MCF 10A (cell line): ENCODE results near the gene ABCC1. TPM values are rescaled to one million over a fixed set of nuclear protein-coding genes. Genes with fewer than 3 reads are reported as not detected.
A peak's percentile ranks its signal among the peaks of the same experiment; 100 is the strongest.

Experiments used
- BruUV-seq: library from RNA; stranded (reverse); fragments of 400-500 nt; replicated peaks from 2 replicates; lab custom pipeline; 2021; lab: Mats Ljungman, UMichigan
- CTCF ChIA-PET: fragments of 300-600 bp; sonication (Branson Sonifier 250); formaldehyde crosslinking; extraction: SDS; loops from one replicate; lab custom pipeline; 2021; ENCODE audit warnings: antibody characterized with exemption, inconsistent platforms; lab: Yijun Ruan, JAX
- POLR2A ChIA-PET: fragments of 300-600, 350-650 bp; sonication (Branson Sonifier 250); formaldehyde crosslinking; extraction: SDS; loops from one replicate; lab custom pipeline; 2020; ENCODE audit warnings: antibody characterized with exemption, inconsistent platforms; lab: Yijun Ruan, JAX
- DNase-seq: peaks from one replicate; pipeline ENCODE4 v3.0.0-alpha.2; 2018; ENCODE audit not compliant: unreplicated experiment
- H3K27ac Mint-ChIP-seq: one replicate; pipeline ENCODE4 v1.8.0; 2022; ENCODE audit warnings: mild to moderate bottlenecking, low read depth, mixed read lengths; ENCODE audit not compliant: unreplicated experiment
- H3K27me3 Mint-ChIP-seq: one replicate; pipeline ENCODE4 v1.8.0; 2022; ENCODE audit warnings: mixed read lengths; ENCODE audit not compliant: insufficient read depth, unreplicated experiment
- H3K36me3 Mint-ChIP-seq: one replicate; pipeline ENCODE4 v1.8.0; 2022; ENCODE audit warnings: mild to moderate bottlenecking, moderate library complexity, mixed read lengths; ENCODE audit not compliant: insufficient read depth, unreplicated experiment
- H3K4me1 Mint-ChIP-seq: one replicate; pipeline ENCODE4 v1.8.0; 2022; ENCODE audit warnings: mixed read lengths; ENCODE audit not compliant: insufficient read depth, unreplicated experiment
- H3K4me3 Mint-ChIP-seq: one replicate; pipeline ENCODE4 v1.8.0; 2022; ENCODE audit warnings: mild to moderate bottlenecking, moderate library complexity, mixed read lengths; ENCODE audit not compliant: unreplicated experiment
- H3K9me3 Mint-ChIP-seq: one replicate; pipeline ENCODE4 v1.8.0; 2022; ENCODE audit warnings: mixed read lengths; ENCODE audit not compliant: unreplicated experiment
- intact Hi-C: fragments of 100-400 bp; cut with micrococcal nuclease; formaldehyde crosslinking; loops from 2 replicates; pipeline ENCODE4 v1.14.1; 2022
- total RNA-seq: library from RNA; stranded (reverse); gene quantifications from 2 replicates; pipeline ENCODE4 v1.2.3, GENCODE V29; 2022
- TF ChIP-seq, protein P1 (sequence below): fragments of 200-600 bp; IDR thresholded peaks from one replicate; pipeline ENCODE4 v1.8.0; 2022; ENCODE audit warnings: antibody characterized with exemption, mild to moderate bottlenecking; ENCODE audit not compliant: unreplicated experiment

The ABCC1 gene
- total RNA-seq, 1 experiment from 2014 or later: 72.5 TPM

DNA sequence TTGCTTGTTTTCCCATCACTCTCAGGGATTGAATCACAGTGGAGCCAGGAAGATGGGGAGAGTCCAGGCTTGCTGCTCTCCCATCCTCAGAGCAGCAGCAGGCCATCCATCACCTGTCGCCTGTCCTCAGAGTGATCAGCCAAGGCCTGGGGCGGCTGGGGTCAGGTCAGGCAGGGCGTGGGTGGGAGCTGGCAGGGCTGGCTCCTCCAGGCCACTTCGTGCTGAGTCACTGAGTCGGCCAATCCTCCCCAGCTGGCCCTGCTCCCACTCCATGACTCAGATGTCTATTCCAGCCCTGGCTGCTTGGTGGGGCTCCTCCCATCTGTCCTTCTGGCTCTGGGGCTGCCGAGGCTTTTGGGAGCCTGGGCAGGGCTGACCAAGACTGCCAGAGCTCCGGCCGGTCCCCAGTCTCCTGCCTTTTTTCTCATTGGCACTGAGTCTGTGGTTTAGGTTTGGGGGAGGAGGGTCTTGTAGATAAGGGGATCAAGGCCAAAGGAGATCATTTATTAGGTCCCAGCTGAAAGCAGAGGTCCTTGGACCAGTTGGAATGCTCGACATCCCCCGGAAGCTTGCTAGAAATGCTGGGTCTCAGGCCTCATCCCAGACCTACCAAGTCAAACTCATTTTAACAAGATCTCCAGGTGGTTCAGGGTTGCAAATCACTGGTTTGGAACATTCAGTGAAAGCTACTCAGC, 72.7 kb downstream of the ABCC1 start:
- ChIA-PET CTCF (interaction anchor here (0.6 to 3.8 kb wide), 4 partner anchors 76 to 148 kb away, joined by 3 to 33 read pairs (median 3); partner anchors contain the start of gene CEP20), POLR2A (interaction anchor here (0.6 to 2.6 kb wide), 19 partner anchors 8 to 379 kb away, joined by 3 to 17 read pairs (median 6); partner anchors contain the start of genes CEP20 and MARF1)
- peak; percentile 97 for DNase-seq
- Mint-ChIP-seq H3K27me3 (no peaks in the 10 kb centered on the region), H3K27ac (peak overlapping the region; percentile 69), H3K4me3 (peak overlapping the region; percentile 28), H3K4me1 (peaks cover 44% of the 10 kb centered on the region), H3K36me3 (peaks cover 20% of the 10 kb centered on the region), H3K9me3 (no peaks in the 10 kb centered on the region)
- BruUV-seq: no TSS peak
- TF ChIP-seq, protein P1, sequence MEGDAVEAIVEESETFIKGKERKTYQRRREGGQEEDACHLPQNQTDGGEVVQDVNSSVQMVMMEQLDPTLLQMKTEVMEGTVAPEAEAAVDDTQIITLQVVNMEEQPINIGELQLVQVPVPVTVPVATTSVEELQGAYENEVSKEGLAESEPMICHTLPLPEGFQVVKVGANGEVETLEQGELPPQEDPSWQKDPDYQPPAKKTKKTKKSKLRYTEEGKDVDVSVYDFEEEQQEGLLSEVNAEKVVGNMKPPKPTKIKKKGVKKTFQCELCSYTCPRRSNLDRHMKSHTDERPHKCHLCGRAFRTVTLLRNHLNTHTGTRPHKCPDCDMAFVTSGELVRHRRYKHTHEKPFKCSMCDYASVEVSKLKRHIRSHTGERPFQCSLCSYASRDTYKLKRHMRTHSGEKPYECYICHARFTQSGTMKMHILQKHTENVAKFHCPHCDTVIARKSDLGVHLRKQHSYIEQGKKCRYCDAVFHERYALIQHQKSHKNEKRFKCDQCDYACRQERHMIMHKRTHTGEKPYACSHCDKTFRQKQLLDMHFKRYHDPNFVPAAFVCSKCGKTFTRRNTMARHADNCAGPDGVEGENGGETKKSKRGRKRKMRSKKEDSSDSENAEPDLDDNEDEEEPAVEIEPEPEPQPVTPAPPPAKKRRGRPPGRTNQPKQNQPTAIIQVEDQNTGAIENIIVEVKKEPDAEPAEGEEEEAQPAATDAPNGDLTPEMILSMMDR: no peak
- intact Hi-C loops: loop anchor here (1.0 kb wide), 2 partner anchors 143 to 147 kb away; no protein-coding TSS in a partner anchor

DNA sequence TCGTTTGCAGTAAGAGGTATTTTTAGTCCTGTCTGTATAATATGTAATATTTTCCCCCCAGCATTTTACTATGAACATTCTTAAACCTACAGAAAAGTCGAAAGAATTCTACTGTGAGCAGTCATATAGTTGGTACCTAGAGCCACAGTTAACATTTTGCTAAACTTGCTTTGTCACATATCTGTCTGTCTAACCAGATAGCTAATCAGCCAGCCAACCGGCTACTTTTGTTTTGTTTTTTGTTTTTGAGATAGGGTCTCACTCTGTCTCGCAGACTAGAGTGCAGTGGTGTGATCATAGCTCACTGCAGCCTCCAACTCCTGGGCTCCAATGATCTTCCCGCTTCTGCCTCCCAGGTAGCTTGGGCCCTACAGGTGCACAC, 73.3 kb downstream of the ABCC1 start:
- peak overlapping the region; percentile 69 for H3K27ac Mint-ChIP-seq
- no TSS peak for BruUV-seq
- TF ChIP-seq, protein P1: no peak
- peaks cover 19% of the 10 kb centered on the region for H3K36me3 Mint-ChIP-seq
- no peaks in the 10 kb centered on the region for H3K27me3 Mint-ChIP-seq
- ChIA-PET CTCF (interaction anchor here (0.6 to 3.8 kb wide), 4 partner anchors 77 to 148 kb away, joined by 3 to 33 read pairs (median 3); partner anchors contain the start of gene CEP20), POLR2A (interaction anchor here (0.8 to 2.6 kb wide), 17 partner anchors 9 to 380 kb away, joined by 3 to 17 read pairs (median 7); partner anchors contain the start of genes CEP20 and MARF1)
- peak overlapping the region; percentile 28 for H3K4me3 Mint-ChIP-seq
- intact Hi-C loops: loop anchor here (1.0 kb wide), 2 partner anchors 143 to 147 kb away; no protein-coding TSS in a partner anchor
- DNase-seq: no peak
- H3K4me1 Mint-ChIP-seq: peaks cover 44% of the 10 kb centered on the region
- no peaks in the 10 kb centered on the region for H3K9me3 Mint-ChIP-seq

DNA sequence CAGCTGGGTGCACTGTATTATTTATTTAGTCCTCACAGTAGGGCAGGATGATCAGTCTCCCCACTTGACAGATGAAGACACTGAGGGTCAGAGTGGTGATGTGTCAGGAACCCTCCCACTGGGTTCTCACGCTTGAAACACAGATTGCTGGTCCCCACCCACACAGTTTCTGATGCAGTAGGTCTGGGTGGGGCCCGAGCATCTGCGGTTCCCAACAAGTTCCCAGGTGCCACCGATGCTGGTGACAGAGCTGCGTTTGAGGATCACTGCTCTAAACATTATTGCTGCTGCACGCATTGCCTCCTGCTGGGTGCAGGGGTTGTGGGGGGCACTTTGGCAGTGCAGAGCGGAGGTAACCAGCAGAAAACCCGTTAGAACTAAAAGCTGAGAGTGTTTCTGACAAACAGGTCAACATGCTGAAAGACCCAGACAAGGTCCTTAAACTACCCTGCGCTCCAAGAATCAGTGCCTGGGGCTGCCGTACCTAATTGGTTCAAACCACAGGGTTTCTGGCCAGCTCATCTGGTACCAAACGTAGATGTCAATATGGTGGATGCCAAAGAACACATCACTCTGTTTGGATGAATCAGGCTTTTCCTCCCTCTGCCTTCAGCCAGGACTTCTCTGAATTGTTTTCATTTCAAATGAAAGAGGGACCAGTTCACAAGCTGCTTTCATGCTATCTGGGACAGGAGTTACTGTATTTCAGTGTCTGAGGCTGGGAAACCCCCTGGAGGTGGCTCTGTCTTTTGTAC, 76.0 kb downstream of the ABCC1 start:
- peaks cover 37% of the 10 kb centered on the region for H3K4me1 Mint-ChIP-seq

More for the DNA sequence above, 76.0 kb downstream of the ABCC1 start:
- BruUV-seq: no TSS peak
- no peak overlapping the region for H3K4me3 Mint-ChIP-seq
- TF ChIP-seq, protein P1: no peak
- peaks cover 13% of the 10 kb centered on the region for H3K36me3 Mint-ChIP-seq
- no peaks in the 10 kb centered on the region for H3K27me3 Mint-ChIP-seq
- no peaks in the 10 kb centered on the region for H3K9me3 Mint-ChIP-seq
- CTCF ChIA-PET: interaction anchor here (3.8 kb wide), 1 partner anchor 151 kb away, joined by 33 read pairs; no protein-coding TSS in a partner anchor
- POLR2A ChIA-PET: interaction anchor here (0.9 to 1.2 kb wide), 2 partner anchors 26 to 131 kb away, joined by 3 read pairs; no protein-coding TSS in a partner anchor
- H3K27ac Mint-ChIP-seq: peak overlapping the region; percentile 75
- intact Hi-C loops: loop anchor here (5.0 kb wide), 1 partner anchor 73 kb away; no protein-coding TSS in a partner anchor
- peak; percentile 84 for DNase-seq
